ENCODE measurements around the gene CMIP.

Gene CMIP

GRCh38 chr16:81592353-81592866 lies 147.8 kb downstream of the CMIP start:
- no peak for DNase-seq

- no peak for DNase-seq
Measured at GRCh38 chr16:81593481-81593880, 148.9 kb downstream of the CMIP start.

GRCh38 chr16:81595629-81596292 lies 151.2 kb downstream of the CMIP start:
- no peak for DNase-seq

GRCh38 chr16:81597079-81597658 lies 152.6 kb downstream of the CMIP start:
- no peak for DNase-seq

GRCh38 chr16:81598083-81598482 lies 153.5 kb downstream of the CMIP start:
- no peak for DNase-seq

- no peak for DNase-seq
Measured at GRCh38 chr16:81599034-81599744, 154.6 kb downstream of the CMIP start.

- DNase-seq: no peak
Measured at GRCh38 chr16:81600275-81600674, 155.7 kb downstream of the CMIP start.

- no peak for DNase-seq
Measured at GRCh38 chr16:81601008-81601428, 156.4 kb downstream of the CMIP start.

GRCh38 chr16:81601601-81602255 lies 157.1 kb downstream of the CMIP start:
- DNase-seq: no peak

- DNase-seq: no peak
Measured at GRCh38 chr16:81602256-81602776, 157.7 kb downstream of the CMIP start.

- no peak for DNase-seq
Measured at GRCh38 chr16:81602792-81603191, 158.2 kb downstream of the CMIP start.

GRCh38 chr16:81604960-81605383 lies 160.4 kb downstream of the CMIP start:
- no peak for DNase-seq

GRCh38 chr16:81606039-81606438 lies 161.4 kb downstream of the CMIP start:
- DNase-seq: no peak

- DNase-seq: no peak
Measured at GRCh38 chr16:81607006-81607405, 162.4 kb downstream of the CMIP start.

GRCh38 chr16:81607805-81608522 lies 163.4 kb downstream of the CMIP start:
- no peak for DNase-seq

- DNase-seq: no peak
Measured at GRCh38 chr16:81608523-81609209, 164.1 kb downstream of the CMIP start.

GRCh38 chr16:81609323-81609892 lies 164.8 kb downstream of the CMIP start:
- no peak for DNase-seq

GRCh38 chr16:81610144-81610842 lies 165.7 kb downstream of the CMIP start:
- no peak for DNase-seq

GRCh38 chr16:81610936-81611335 lies 166.3 kb downstream of the CMIP start:
- DNase-seq: no peak

- no peak for DNase-seq
Measured at GRCh38 chr16:81611721-81612120, 167.1 kb downstream of the CMIP start.
